GM19452 (cell line): ENCODE results near the gene MRPL22.
A peak's percentile ranks its signal among the peaks of the same experiment; 100 is the strongest.
"Not testable (repeated sequence)": the region's sequence is repeated elsewhere in the genome, so short reads cannot be mapped to it uniquely, and the experiment has no call there.

ENCODE experiments used
- ATAC-seq: cut with Tn5 transposase; IDR thresholded peaks from one replicate; pipeline ENCODE4 v1.9.1; 2021; ENCODE audit not compliant: unreplicated experiment

MRPL22 gene

GRCh38 chr5:154940772-154941620 is at the start of gene MRPL22:
Gene MRPL22 (plus strand): TSS chr5:154941073. CDS start chr5:154941111, 38 bp downstream.
- peak; percentile 52 for ATAC-seq

- no peak for ATAC-seq
Measured at GRCh38 chr5:154892369-154892771, 48.5 kb upstream of the MRPL22 start.

GRCh38 chr5:154893381-154893780 is 47.5 kb upstream of the MRPL22 start:
- no peak for ATAC-seq

GRCh38 chr5:154895606-154896561 is 45.0 kb upstream of the MRPL22 start:
- no peak for ATAC-seq

- no peak for ATAC-seq
Measured at GRCh38 chr5:154896562-154897165, 44.2 kb upstream of the MRPL22 start.

GRCh38 chr5:154898210-154898609 is 42.7 kb upstream of the MRPL22 start:
- ATAC-seq: no peak

GRCh38 chr5:154899151-154899816 is 41.6 kb upstream of the MRPL22 start:
- ATAC-seq: no peak

GRCh38 chr5:154900066-154900465 is 40.8 kb upstream of the MRPL22 start:
- ATAC-seq: no peak

- no peak for ATAC-seq
Measured at GRCh38 chr5:154901276-154901675, 39.6 kb upstream of the MRPL22 start.

GRCh38 chr5:154901913-154902312 is 39.0 kb upstream of the MRPL22 start:
- no peak for ATAC-seq

GRCh38 chr5:154905601-154906000 is 35.3 kb upstream of the MRPL22 start:
- ATAC-seq: not testable (repeated sequence)

- no peak for ATAC-seq
Measured at GRCh38 chr5:154916874-154917273, 24.0 kb upstream of the MRPL22 start.

GRCh38 chr5:154917757-154918156 is 23.1 kb upstream of the MRPL22 start:
- no peak for ATAC-seq

GRCh38 chr5:154923441-154924430 is 17.1 kb upstream of the MRPL22 start:
- ATAC-seq: no peak

GRCh38 chr5:154933537-154933936 is 7.3 kb upstream of the MRPL22 start:
- ATAC-seq: no peak

- no peak for ATAC-seq
Measured at GRCh38 chr5:154934881-154935280, 6.0 kb upstream of the MRPL22 start.

- ATAC-seq: no peak
Measured at GRCh38 chr5:154937186-154937717, 3.6 kb upstream of the MRPL22 start.

- ATAC-seq: peak; percentile 91
Measured at GRCh38 chr5:154937718-154938466, 3.0 kb upstream of the MRPL22 start, which contains the start of gene GEMIN5. Gene GEMIN5 (minus strand): TSS chr5:154938211. CDS start chr5:154938133, 78 bp downstream.
